Brain microvascular endothelial cell (primary cell): Measurements from ENCODE around the gene OR9I1.

Source experiments
- DNase-seq: peaks from one replicate; pipeline ENCODE4 v3.0.0-alpha.2; 2020
- H3K27ac ChIP-seq: fragments of 250-450 bp; sonication (Bioruptor Pico); 2 replicates; pipeline ENCODE4 v1.5.1; 2020; ENCODE audit warnings: mild to moderate bottlenecking, moderate library complexity
- H3K27me3 ChIP-seq: fragments of 250-450 bp; sonication (Bioruptor Pico); replicated peaks from 2 replicates; pipeline ENCODE4 v1.5.1; 2020; ENCODE audit warnings: mild to moderate bottlenecking
- H3K36me3 ChIP-seq: fragments of 250-450 bp; sonication (Bioruptor Pico); replicated peaks from 2 replicates; pipeline ENCODE4 v1.5.1; 2020; ENCODE audit warnings: mild to moderate bottlenecking
- H3K4me3 ChIP-seq: 2 replicates; pipeline ENCODE4 v1.5.1; 2011; ENCODE audit warnings: low read depth, mild to moderate bottlenecking, control low read depth, low read length, moderate library complexity
- in situ Hi-C: cut with HindIII; loops from 2 replicates; pipeline ENCODE4 v1.10.0; 2017; ENCODE audit warnings: low sequenced_read_pairs, low pct_ligation_motif_present
- TF ChIP-seq, protein P1 (sequence below): IDR thresholded peaks from 2 replicates; pipeline ENCODE4 v1.5.1; 2011; ENCODE audit warnings: low read depth, mild to moderate bottlenecking, moderate library complexity, low read length, control low read depth, inconsistent platforms; ENCODE audit errors: missing control alignments

Gene OR9I1, protein sequence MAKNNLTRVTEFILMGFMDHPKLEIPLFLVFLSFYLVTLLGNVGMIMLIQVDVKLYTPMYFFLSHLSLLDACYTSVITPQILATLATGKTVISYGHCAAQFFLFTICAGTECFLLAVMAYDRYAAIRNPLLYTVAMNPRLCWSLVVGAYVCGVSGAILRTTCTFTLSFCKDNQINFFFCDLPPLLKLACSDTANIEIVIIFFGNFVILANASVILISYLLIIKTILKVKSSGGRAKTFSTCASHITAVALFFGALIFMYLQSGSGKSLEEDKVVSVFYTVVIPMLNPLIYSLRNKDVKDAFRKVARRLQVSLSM

GRCh38 chr11:58125469-58125868 lies at the start of gene OR9I1:
TSS of gene OR9I1 (minus strand) at chr11:58125530. CDS start at chr11:58119444, 6,086 bp downstream.
- Histone ChIP-seq H3K27me3 (no peaks in the 10 kb centered on the region), H3K27ac (no peak within 1 kb of the TSS), H3K4me3 (no peak within 1 kb of the TSS), H3K36me3 (no peaks in the 10 kb centered on the region)
- TF ChIP-seq, protein P1, sequence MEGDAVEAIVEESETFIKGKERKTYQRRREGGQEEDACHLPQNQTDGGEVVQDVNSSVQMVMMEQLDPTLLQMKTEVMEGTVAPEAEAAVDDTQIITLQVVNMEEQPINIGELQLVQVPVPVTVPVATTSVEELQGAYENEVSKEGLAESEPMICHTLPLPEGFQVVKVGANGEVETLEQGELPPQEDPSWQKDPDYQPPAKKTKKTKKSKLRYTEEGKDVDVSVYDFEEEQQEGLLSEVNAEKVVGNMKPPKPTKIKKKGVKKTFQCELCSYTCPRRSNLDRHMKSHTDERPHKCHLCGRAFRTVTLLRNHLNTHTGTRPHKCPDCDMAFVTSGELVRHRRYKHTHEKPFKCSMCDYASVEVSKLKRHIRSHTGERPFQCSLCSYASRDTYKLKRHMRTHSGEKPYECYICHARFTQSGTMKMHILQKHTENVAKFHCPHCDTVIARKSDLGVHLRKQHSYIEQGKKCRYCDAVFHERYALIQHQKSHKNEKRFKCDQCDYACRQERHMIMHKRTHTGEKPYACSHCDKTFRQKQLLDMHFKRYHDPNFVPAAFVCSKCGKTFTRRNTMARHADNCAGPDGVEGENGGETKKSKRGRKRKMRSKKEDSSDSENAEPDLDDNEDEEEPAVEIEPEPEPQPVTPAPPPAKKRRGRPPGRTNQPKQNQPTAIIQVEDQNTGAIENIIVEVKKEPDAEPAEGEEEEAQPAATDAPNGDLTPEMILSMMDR, result no peak
- DNase-seq, result no peak
- in situ Hi-C loops, result no loop called here

DNA sequence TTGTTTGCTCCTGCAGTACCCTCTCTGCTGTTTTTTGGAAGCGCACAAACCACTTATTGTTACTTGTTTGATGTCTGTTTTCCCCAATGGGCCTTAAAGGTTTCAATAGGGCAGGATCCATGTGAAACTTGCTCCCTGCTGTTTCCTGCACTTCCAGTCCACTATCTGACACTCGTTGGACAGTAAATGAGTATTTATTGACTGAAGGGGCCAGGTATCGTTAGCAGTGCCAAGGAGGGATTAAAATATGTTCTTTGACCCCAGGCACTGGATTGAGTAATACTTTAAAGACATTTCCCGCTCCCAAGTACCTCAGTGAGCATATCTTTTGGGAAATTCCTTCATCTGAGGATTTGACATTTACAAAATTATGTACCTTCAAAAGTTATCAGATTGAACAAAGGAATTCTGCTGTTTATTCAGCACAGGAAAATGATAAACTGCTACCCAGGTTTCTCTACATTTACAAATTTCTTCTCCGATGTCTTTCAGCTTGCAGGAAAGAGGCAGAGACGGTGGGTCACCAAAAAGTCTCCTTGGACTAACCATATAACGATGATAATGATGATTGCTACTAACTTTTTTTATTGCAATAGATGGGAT lies 40.3 kb upstream of the OR9I1 start:
- Histone ChIP-seq H3K27me3 (no peaks in the 10 kb centered on the region), H3K4me3 (no peak overlapping the region), H3K36me3 (no peaks in the 10 kb centered on the region), H3K27ac (no peak overlapping the region)
- no peak for DNase-seq
- TF ChIP-seq, protein P1, result no peak
- in situ Hi-C loops, result no loop called here

DNA sequence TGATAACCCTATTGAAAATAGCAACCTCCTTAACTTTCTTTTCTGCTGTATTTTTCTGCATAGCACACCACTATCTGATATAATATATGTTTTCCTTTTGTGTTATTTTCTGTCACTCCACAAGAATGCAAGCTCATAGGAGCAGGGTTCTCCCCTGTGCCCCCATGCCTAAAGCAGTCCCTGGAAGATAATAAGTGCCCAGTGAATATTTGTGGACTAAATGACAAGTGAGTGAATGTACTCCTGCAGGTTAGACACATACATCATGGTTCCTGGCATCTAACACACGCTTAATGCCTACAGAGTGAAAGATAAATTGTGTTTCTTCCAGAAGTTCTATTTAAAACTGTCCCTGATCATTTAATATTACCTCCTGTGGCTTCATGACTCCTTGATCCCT lies 39.7 kb upstream of the OR9I1 start:
- H3K4me3 ChIP-seq, result no peak overlapping the region
- no peaks in the 10 kb centered on the region for H3K36me3 ChIP-seq
- TF ChIP-seq, protein P1, result no peak
- in situ Hi-C loops, result no loop called here
- no peaks in the 10 kb centered on the region for H3K27me3 ChIP-seq
- no peak for DNase-seq
- no peak overlapping the region for H3K27ac ChIP-seq

DNA sequence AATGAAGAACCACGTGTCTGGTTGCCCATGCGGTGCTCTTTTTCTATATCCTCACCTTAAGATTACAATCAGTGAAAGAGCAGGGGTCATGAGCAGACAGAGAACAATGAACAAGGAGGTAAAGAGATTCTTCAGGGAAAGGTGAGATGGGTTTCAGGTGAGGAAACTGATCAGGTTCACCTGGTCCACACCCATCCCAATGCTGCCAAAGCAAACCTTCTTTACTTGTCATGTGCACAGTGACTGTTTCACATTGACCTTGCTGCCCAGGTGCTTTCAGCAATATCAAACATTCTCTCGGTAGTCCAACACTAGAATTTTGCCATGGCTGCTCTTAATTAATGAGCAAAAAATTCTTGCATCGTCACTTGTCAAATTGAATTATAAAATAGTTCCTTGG lies 39.1 kb upstream of the OR9I1 start:
- no peak overlapping the region for H3K4me3 ChIP-seq

DNA sequence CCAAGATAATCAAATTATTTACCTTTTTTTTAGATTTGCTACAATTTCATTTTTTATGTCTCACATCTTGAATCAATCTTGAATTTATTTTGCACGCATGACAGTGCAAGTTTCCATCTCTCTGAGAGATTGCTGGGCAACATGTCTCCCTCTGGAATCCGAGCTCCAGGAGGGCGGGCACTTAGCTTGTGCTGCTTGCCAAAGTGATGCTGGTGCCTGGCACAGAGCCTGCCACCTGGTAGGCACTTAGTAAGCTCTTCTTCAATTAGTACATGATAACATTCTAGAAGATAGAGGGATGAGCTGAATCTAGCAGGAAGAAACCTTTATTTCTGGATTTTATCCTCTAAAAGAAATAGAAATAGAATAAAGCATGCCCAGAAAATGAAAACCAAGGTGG lies 27.5 kb upstream of the OR9I1 start:
- no peak overlapping the region for H3K27ac ChIP-seq
- in situ Hi-C loops, result no loop called here
- no peak overlapping the region for H3K4me3 ChIP-seq
- no peaks in the 10 kb centered on the region for H3K27me3 ChIP-seq
- TF ChIP-seq, protein P1, result no peak
- DNase-seq, result no peak
- no peaks in the 10 kb centered on the region for H3K36me3 ChIP-seq

More for the DNA sequence above, 39.1 kb upstream of the OR9I1 start:
- Histone ChIP-seq H3K27ac (no peak overlapping the region), H3K36me3 (no peaks in the 10 kb centered on the region), H3K27me3 (no peaks in the 10 kb centered on the region)
- TF ChIP-seq, protein P1, result no peak
- in situ Hi-C loops, result no loop called here
- DNase-seq, result no peak

- H3K36me3 ChIP-seq, result no peaks in the 10 kb centered on the region
- TF ChIP-seq, protein P1, result no peak
- in situ Hi-C loops, result no loop called here
- H3K4me3 ChIP-seq, result no peak overlapping the region
- no peak for DNase-seq
- no peaks in the 10 kb centered on the region for H3K27me3 ChIP-seq
- H3K27ac ChIP-seq, result no peak overlapping the region
These were observed 17.4 kb upstream of the OR9I1 start for GRCh38 chr11:58142761-58143160.
